NT2/D1 (cell line): ENCODE data around the gene MRPL36.

Experiments used
- SUZ12 ChIP-seq: IDR thresholded peaks from 2 replicates; pipeline ENCODE4 v1.6.1; 2011; ENCODE audit not compliant: insufficient read length, insufficient read depth; ENCODE audit errors: extremely low read depth
- YY1 ChIP-seq: IDR thresholded peaks from 2 replicates; pipeline ENCODE4 v1.6.1; 2011; ENCODE audit not compliant: insufficient read length, insufficient read depth
- ZNF274 ChIP-seq: IDR thresholded peaks from 2 replicates; pipeline ENCODE4 v1.6.1; 2011; ENCODE audit warnings: mild to moderate bottlenecking, low read depth, low read length

DNA sequence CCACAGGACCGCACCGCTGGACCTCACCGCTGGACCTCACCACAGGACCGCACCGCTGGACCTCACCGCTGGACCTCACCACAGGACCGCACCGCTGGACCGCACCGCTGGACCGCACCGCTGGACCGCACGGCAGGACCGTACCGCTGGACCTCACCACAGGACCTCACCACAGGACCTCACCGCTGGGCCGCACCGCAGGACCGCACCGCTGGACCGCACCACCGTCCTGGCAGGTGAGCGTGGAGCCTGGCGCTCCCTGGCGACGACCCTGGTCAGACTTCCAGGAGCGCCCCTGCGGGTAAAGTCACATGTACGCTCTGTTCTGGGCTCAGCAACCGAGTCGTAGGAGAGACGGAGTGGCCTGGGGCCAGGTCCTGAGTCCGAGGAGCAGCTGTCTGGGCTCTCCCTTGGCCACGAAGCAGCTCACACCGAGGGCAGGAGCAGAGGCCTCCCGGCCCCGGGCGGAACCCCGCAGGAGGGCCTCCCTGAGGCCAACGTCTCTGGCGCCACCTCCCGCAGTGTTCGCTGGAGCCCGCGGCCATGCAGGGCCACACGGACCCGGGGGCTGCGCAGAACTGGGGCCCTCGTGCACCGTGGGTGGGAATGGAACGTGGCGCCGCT lies 30.5 kb downstream of the MRPL36 start:
- TF ChIP-seq ZNF274 (no peak), SUZ12 (no peak), YY1 (no peak)
